OCI-LY1 (cell line): ENCODE measurements around the gene ESPN.

Experiments used
- H2AFZ ChIP-seq: fragments of 200-600 bp; sonication (generic), shearing (Covaris generic); 2 replicates; pipeline ENCODE4 v1.6.0; 2014; ENCODE audit warnings: antibody characterized with exemption, mild to moderate bottlenecking, low read length
- H3F3A ChIP-seq: fragments of 200-600 bp; sonication (generic), shearing (Covaris generic); 2 replicates; pipeline ENCODE4 v1.6.0; 2014; ENCODE audit warnings: mild to moderate bottlenecking, antibody characterized with exemption, low read length, moderate library complexity; ENCODE audit not compliant: insufficient read depth
- H3K27ac ChIP-seq: fragments of 200-600 bp; sonication (generic); 2 replicates; pipeline ENCODE4 v1.5.1; 2014; ENCODE audit warnings: low read length, mixed run types, mild to moderate bottlenecking, low read depth; ENCODE audit not compliant: poor library complexity, severe bottlenecking
- H3K27me3 ChIP-seq: fragments of 200-600 bp; sonication (generic); 2 replicates; pipeline ENCODE4 v1.6.0; 2014; ENCODE audit warnings: antibody characterized with exemption, mild to moderate bottlenecking, low read length, moderate library complexity; ENCODE audit not compliant: insufficient read depth
- H3K36me3 ChIP-seq: fragments of 200-600 bp; sonication (generic); 2 replicates; pipeline ENCODE4 v1.6.1; 2014; ENCODE audit warnings: mild to moderate bottlenecking, antibody characterized with exemption, low read length, moderate library complexity, mixed read lengths; ENCODE audit not compliant: insufficient read depth
- H3K4me1 ChIP-seq: fragments of 200-600 bp; sonication (generic); 2 replicates; pipeline ENCODE4 v1.5.1; 2014; ENCODE audit warnings: mild to moderate bottlenecking, low read length, moderate library complexity; ENCODE audit not compliant: insufficient read depth, severe bottlenecking
- H3K4me2 ChIP-seq: fragments of 200-600 bp; sonication (generic), shearing (Covaris generic); 2 replicates; pipeline ENCODE4 v1.6.1; 2014; ENCODE audit warnings: low read length
- H3K4me3 ChIP-seq: fragments of 200-600 bp; sonication (generic); 2 replicates; pipeline ENCODE4 v1.5.1; 2014; ENCODE audit warnings: low read length, low read depth, mild to moderate bottlenecking, mixed read lengths; ENCODE audit not compliant: poor library complexity, severe bottlenecking
- H3K79me2 ChIP-seq: fragments of 200-600 bp; shearing (Covaris generic); 2 replicates; pipeline ENCODE4 v1.6.1; 2016; ENCODE audit warnings: mixed run types, low read length, mixed read lengths; ENCODE audit not compliant: insufficient read depth
- H3K9ac ChIP-seq: fragments of 200-600 bp; sonication (generic), shearing (Covaris generic); 2 replicates; pipeline ENCODE4 v1.6.1; 2014; ENCODE audit warnings: mild to moderate bottlenecking, low read length, mixed read lengths
- H3K9me2 ChIP-seq: fragments of 200-600 bp; sonication (generic), shearing (Covaris generic); 2 replicates; pipeline ENCODE4 v1.6.1; 2014; ENCODE audit warnings: low read depth, mild to moderate bottlenecking, low read length, mixed read lengths
- H3K9me3 ChIP-seq: fragments of 200-600 bp; shearing (Covaris generic); 2 replicates; pipeline ENCODE4 v1.6.1; 2014; ENCODE audit warnings: low read length, mixed read lengths
- H4K20me1 ChIP-seq: fragments of 200-600 bp; sonication (generic), shearing (Covaris generic); 2 replicates; pipeline ENCODE4 v1.6.0; 2016; ENCODE audit warnings: mild to moderate bottlenecking, low read length; ENCODE audit not compliant: insufficient read depth
- EZH2 ChIP-seq: fragments of 200-600 bp; sonication (generic), shearing (Covaris generic); IDR thresholded peaks from 2 replicates; pipeline ENCODE4 v1.8.0; 2017; ENCODE audit warnings: borderline replicate concordance, mixed run types, mild to moderate bottlenecking, antibody characterized with exemption, low read length, moderate library complexity, mixed read lengths
- TF ChIP-seq, protein P1 (sequence below): fragments of 200-600 bp; sonication (generic), shearing (Covaris generic); IDR thresholded peaks from 2 replicates; pipeline ENCODE4 v1.5.1; 2017; ENCODE audit warnings: mild to moderate bottlenecking, antibody characterized with exemption, low read length, moderate library complexity, mixed read lengths

Gene ESPN

DNA sequence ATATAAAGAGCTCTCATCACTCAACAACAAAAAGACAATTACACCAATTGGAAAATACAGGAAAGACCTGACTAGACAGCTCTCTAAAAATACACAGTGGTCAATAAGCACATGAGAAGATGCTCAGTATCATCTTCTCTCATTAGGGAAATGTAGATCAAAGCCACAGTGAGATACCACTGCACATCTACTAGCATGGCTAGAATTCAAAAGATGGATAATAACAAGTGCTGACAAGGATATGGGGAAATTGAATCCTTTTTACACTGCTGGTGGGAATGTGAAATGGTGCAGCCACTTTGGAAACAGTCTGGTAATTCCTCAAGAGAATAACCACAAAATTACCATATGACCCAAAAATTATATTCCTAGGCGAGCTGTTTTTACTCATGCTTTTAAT is 40.4 kb upstream of the ESPN start:
- no peak overlapping the region for H3K4me3 ChIP-seq
- TF ChIP-seq, protein P1, sequence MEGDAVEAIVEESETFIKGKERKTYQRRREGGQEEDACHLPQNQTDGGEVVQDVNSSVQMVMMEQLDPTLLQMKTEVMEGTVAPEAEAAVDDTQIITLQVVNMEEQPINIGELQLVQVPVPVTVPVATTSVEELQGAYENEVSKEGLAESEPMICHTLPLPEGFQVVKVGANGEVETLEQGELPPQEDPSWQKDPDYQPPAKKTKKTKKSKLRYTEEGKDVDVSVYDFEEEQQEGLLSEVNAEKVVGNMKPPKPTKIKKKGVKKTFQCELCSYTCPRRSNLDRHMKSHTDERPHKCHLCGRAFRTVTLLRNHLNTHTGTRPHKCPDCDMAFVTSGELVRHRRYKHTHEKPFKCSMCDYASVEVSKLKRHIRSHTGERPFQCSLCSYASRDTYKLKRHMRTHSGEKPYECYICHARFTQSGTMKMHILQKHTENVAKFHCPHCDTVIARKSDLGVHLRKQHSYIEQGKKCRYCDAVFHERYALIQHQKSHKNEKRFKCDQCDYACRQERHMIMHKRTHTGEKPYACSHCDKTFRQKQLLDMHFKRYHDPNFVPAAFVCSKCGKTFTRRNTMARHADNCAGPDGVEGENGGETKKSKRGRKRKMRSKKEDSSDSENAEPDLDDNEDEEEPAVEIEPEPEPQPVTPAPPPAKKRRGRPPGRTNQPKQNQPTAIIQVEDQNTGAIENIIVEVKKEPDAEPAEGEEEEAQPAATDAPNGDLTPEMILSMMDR: no peak
- TF ChIP-seq EZH2: no peak
- no peaks in the 10 kb centered on the region for H3K9me2 ChIP-seq
- H3K4me1 ChIP-seq: no peaks in the 10 kb centered on the region
- no peak overlapping the region for H3K4me2 ChIP-seq
- no peaks in the 10 kb centered on the region for H4K20me1 ChIP-seq
- peaks cover 3% of the 10 kb centered on the region; the same call in 1 of the 2 replicates for H3F3A ChIP-seq
- H3K36me3 ChIP-seq: peaks cover 4% of the 10 kb centered on the region; the same call in 1 of the 2 replicates
- peaks cover 5% of the 10 kb centered on the region for H3K9me3 ChIP-seq
- H3K27ac ChIP-seq: no peak overlapping the region
- H3K27me3 ChIP-seq: no peaks in the 10 kb centered on the region
- no peak overlapping the region for H2AFZ ChIP-seq
- H3K79me2 ChIP-seq: no peaks in the 10 kb centered on the region
- H3K9ac ChIP-seq: no peak overlapping the region

DNA sequence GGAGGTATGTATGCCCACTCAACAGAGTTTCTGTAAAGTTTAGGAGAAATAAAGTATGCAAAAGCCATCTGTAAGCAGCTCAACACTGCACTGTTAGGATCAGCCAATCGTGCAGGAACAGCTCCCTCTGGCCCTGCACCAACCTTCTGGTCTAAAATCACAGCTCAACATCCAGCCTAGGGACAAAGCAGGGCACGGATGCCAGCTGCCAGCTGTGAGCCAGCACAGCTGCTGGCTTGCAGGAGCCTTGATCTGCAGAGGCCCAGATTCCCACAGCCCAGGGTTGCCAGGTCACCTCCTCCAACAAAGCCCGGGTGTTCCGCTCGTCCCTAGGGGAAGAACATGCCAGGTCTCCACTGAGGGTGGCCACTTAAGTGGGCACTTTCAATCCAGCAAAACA is 39.6 kb upstream of the ESPN start:
- Histone ChIP-seq H3K9me3 (peaks cover 5% of the 10 kb centered on the region), H3K4me3 (no peak overlapping the region), H3K79me2 (no peaks in the 10 kb centered on the region), H3K9me2 (no peaks in the 10 kb centered on the region), H4K20me1 (no peaks in the 10 kb centered on the region), H2AFZ (no peak overlapping the region), H3F3A (peaks cover 3% of the 10 kb centered on the region; the same call in 1 of the 2 replicates), H3K27me3 (no peaks in the 10 kb centered on the region), H3K27ac (no peak overlapping the region), H3K9ac (no peak overlapping the region), H3K4me1 (no peaks in the 10 kb centered on the region), H3K4me2 (no peak overlapping the region), H3K36me3 (peaks cover 4% of the 10 kb centered on the region; the same call in 1 of the 2 replicates)
- TF ChIP-seq, protein P1: no peak
- no peak for TF ChIP-seq EZH2

DNA sequence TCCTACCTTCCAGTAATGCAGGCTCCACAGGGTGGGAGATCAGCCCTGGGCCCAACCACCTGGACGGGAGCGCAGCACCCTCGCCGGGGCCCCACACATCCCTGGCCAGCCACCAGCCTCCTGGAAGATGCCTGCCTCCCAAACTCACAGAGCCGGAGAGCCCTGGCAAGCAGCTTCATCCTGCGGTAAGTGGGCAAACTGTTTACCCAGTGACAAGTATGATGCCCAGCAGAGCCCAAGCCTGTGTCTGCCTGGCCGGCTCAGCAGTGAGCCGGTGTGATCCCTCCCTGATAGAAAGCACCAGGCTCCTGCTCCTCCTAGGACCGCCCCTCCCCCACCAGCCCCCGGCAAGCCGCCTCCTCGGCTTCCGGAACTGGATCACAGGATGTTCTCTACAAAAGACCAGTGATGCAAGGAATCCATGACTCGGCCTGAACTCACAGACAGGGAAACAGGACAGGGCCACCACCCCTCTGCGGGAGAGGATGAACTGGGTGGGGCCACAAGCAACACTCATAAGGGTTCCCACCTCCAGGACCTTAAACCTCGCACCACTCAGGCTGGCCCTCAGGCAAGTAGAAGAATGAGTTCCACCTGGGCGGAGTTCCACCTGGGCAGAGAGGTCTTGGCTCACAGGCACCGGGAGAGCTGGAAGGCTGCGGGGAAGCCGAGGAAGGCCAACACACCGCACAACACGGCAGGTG is 38.9 kb upstream of the ESPN start:
- Histone ChIP-seq H4K20me1 (no peaks in the 10 kb centered on the region), H3K9me3 (peaks cover 5% of the 10 kb centered on the region), H3F3A (peaks cover 3% of the 10 kb centered on the region; the same call in 1 of the 2 replicates), H3K4me1 (no peaks in the 10 kb centered on the region), H3K27me3 (no peaks in the 10 kb centered on the region), H3K4me2 (no peak overlapping the region), H3K79me2 (no peaks in the 10 kb centered on the region), H3K9me2 (no peaks in the 10 kb centered on the region), H2AFZ (no peak overlapping the region), H3K4me3 (no peak overlapping the region), H3K27ac (no peak overlapping the region), H3K36me3 (peaks cover 4% of the 10 kb centered on the region; the same call in 1 of the 2 replicates), H3K9ac (no peak overlapping the region)
- TF ChIP-seq, protein P1: no peak
- no peak for TF ChIP-seq EZH2
